ENCODE data around the gene CARD11.

Gene CARD11

GRCh38 chr7:3005257-3005656 lies 38.4 kb downstream of the CARD11 start:
- Histone ChIP-seq H3K9me3 (ENCODE audit: control extremely low read depth in 1 of 5, control insufficient read depth in 4 of 5, insufficient read depth in 2 of 5, low read depth in 1 of 5, low read length in 4 of 5) (no peaks in the 10 kb centered on the region), H3K27me3 (replicated peaks in 2 of 5; ENCODE audit: control insufficient read depth in 4 of 5, insufficient read depth in 5 of 5, low read length in 4 of 5) (no peaks in the 10 kb centered on the region), H3K27ac (ENCODE audit: insufficient read depth in 1 of 2, low read depth in 1 of 2, low read length in 2 of 2, poor library complexity in 1 of 2, severe bottlenecking in 2 of 2) (no peak overlapping the region), H3K36me3 (ENCODE audit: control insufficient read depth in 4 of 4, insufficient read depth in 4 of 4, low read length in 3 of 4) (no peaks in the 10 kb centered on the region), H3K4me3 (ENCODE audit: control insufficient read depth in 1 of 7, extremely low read depth in 1 of 7, insufficient read depth in 4 of 7, low read depth in 2 of 7, low read length in 6 of 7) (no peak overlapping the region), H3K4me1 (ENCODE audit: control extremely low read depth in 1 of 4, control insufficient read depth in 4 of 4, insufficient read depth in 4 of 4, low read length in 3 of 4) (no peaks in the 10 kb centered on the region)
- DNase-seq: no peak
- ChIA-PET POLR2A (no interaction called here), CTCF (no interaction called here)
- 100% methylated on average over 1 of the region's 3 CpGs for WGBS (ENCODE audit: insufficient coverage)

GRCh38 chr7:3003936-3004335 lies 39.7 kb downstream of the CARD11 start:
- Histone ChIP-seq H3K4me1 (ENCODE audit: control extremely low read depth in 1 of 4, control insufficient read depth in 4 of 4, insufficient read depth in 4 of 4, low read length in 3 of 4) (no peaks in the 10 kb centered on the region), H3K36me3 (ENCODE audit: control insufficient read depth in 4 of 4, insufficient read depth in 4 of 4, low read length in 3 of 4) (no peaks in the 10 kb centered on the region), H3K27me3 (replicated peaks in 2 of 5; ENCODE audit: control insufficient read depth in 4 of 5, insufficient read depth in 5 of 5, low read length in 4 of 5) (no peaks in the 10 kb centered on the region), H3K9me3 (ENCODE audit: control extremely low read depth in 1 of 5, control insufficient read depth in 4 of 5, insufficient read depth in 2 of 5, low read depth in 1 of 5, low read length in 4 of 5) (no peaks in the 10 kb centered on the region), H3K4me3 (ENCODE audit: control insufficient read depth in 1 of 7, extremely low read depth in 1 of 7, insufficient read depth in 4 of 7, low read depth in 2 of 7, low read length in 6 of 7) (no peak overlapping the region), H3K27ac (ENCODE audit: insufficient read depth in 1 of 2, low read depth in 1 of 2, low read length in 2 of 2, poor library complexity in 1 of 2, severe bottlenecking in 2 of 2) (no peak overlapping the region)
- ChIA-PET POLR2A (no interaction called here), CTCF (no interaction called here)
- DNase-seq: no peak
- WGBS (ENCODE audit: insufficient coverage): 82% methylated on average over 7 of the region's 13 CpGs

DNA sequence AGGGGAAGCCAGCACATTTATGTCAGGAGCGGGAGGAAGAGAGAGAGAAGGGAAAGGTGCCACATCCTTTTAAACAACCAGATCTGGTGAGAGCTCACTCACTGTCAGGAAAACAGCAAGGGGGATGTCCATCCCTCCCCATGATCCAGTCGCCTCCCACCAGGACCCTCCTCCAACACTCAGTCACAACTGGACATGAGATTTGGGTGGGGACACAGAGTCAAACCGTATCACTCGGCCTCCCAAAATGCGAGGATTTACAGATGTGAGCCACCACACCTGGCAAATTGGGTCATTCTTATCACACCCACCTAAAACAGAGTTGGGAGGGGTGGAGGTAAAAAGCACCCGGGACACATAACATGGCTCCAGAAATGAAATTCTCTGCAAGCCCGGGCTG lies 41.0 kb downstream of the CARD11 start:
- WGBS (ENCODE audit: insufficient coverage): 93% methylated on average over 5 of the region's 7 CpGs
- no peaks in the 10 kb centered on the region for H3K36me3 ChIP-seq (ENCODE audit: control insufficient read depth in 4 of 4, insufficient read depth in 4 of 4, low read length in 3 of 4)
- H3K9me3 ChIP-seq (ENCODE audit: control extremely low read depth in 1 of 5, control insufficient read depth in 4 of 5, insufficient read depth in 2 of 5, low read depth in 1 of 5, low read length in 4 of 5): no peaks in the 10 kb centered on the region
- H3K4me3 ChIP-seq (ENCODE audit: control insufficient read depth in 1 of 7, extremely low read depth in 1 of 7, insufficient read depth in 4 of 7, low read depth in 2 of 7, low read length in 6 of 7): no peak overlapping the region
- DNase-seq: no peak
- H3K4me1 ChIP-seq (ENCODE audit: control extremely low read depth in 1 of 4, control insufficient read depth in 4 of 4, insufficient read depth in 4 of 4, low read length in 3 of 4): no peaks in the 10 kb centered on the region
- ChIA-PET POLR2A (no interaction called here), CTCF (interaction anchor here (0.9 kb wide), 1 partner anchor 21 kb away, joined by 3 read pairs; no protein-coding TSS in a partner anchor)
- H3K27me3 ChIP-seq (replicated peaks in 2 of 5; ENCODE audit: control insufficient read depth in 4 of 5, insufficient read depth in 5 of 5, low read length in 4 of 5): no peaks in the 10 kb centered on the region
- no peak overlapping the region for H3K27ac ChIP-seq (ENCODE audit: insufficient read depth in 1 of 2, low read depth in 1 of 2, low read length in 2 of 2, poor library complexity in 1 of 2, severe bottlenecking in 2 of 2)

GRCh38 chr7:3000566-3000965 lies 43.1 kb downstream of the CARD11 start:
- Histone ChIP-seq H3K27ac (ENCODE audit: insufficient read depth in 1 of 2, low read depth in 1 of 2, low read length in 2 of 2, poor library complexity in 1 of 2, severe bottlenecking in 2 of 2) (no peak overlapping the region), H3K9me3 (ENCODE audit: control extremely low read depth in 1 of 5, control insufficient read depth in 4 of 5, insufficient read depth in 2 of 5, low read depth in 1 of 5, low read length in 4 of 5) (peaks cover 0 to 4% (median 2%) of the 10 kb centered on the region in 5 experiments), H3K4me1 (ENCODE audit: control extremely low read depth in 1 of 4, control insufficient read depth in 4 of 4, insufficient read depth in 4 of 4, low read length in 3 of 4) (no peaks in the 10 kb centered on the region), H3K4me3 (ENCODE audit: control insufficient read depth in 1 of 7, extremely low read depth in 1 of 7, insufficient read depth in 4 of 7, low read depth in 2 of 7, low read length in 6 of 7) (no peak overlapping the region), H3K36me3 (ENCODE audit: control insufficient read depth in 4 of 4, insufficient read depth in 4 of 4, low read length in 3 of 4) (no peaks in the 10 kb centered on the region), H3K27me3 (replicated peaks in 2 of 5; ENCODE audit: control insufficient read depth in 4 of 5, insufficient read depth in 5 of 5, low read length in 4 of 5) (no peaks in the 10 kb centered on the region)
- ChIA-PET POLR2A (no interaction called here), CTCF (interaction anchor here (0.6 kb wide), 1 partner anchor 1279 kb away, joined by 3 read pairs; no protein-coding TSS in a partner anchor)
- DNase-seq: no peak
- 96% methylated on average over 7 of the region's 8 CpGs for WGBS (ENCODE audit: insufficient coverage)

GRCh38 chr7:2999078-2999500 lies 44.6 kb downstream of the CARD11 start:
- Histone ChIP-seq H3K27ac (ENCODE audit: insufficient read depth in 1 of 2, low read depth in 1 of 2, low read length in 2 of 2, poor library complexity in 1 of 2, severe bottlenecking in 2 of 2) (no peak overlapping the region), H3K36me3 (ENCODE audit: control insufficient read depth in 4 of 4, insufficient read depth in 4 of 4, low read length in 3 of 4) (peaks cover 0 to 3% (median 0%) of the 10 kb centered on the region in 4 experiments), H3K4me3 (ENCODE audit: control insufficient read depth in 1 of 7, extremely low read depth in 1 of 7, insufficient read depth in 4 of 7, low read depth in 2 of 7, low read length in 6 of 7) (no peak overlapping the region), H3K27me3 (replicated peaks in 2 of 5; ENCODE audit: control insufficient read depth in 4 of 5, insufficient read depth in 5 of 5, low read length in 4 of 5) (no peaks in the 10 kb centered on the region), H3K9me3 (ENCODE audit: control extremely low read depth in 1 of 5, control insufficient read depth in 4 of 5, insufficient read depth in 2 of 5, low read depth in 1 of 5, low read length in 4 of 5) (peaks cover 0 to 14% (median 4%) of the 10 kb centered on the region in 5 experiments), H3K4me1 (ENCODE audit: control extremely low read depth in 1 of 4, control insufficient read depth in 4 of 4, insufficient read depth in 4 of 4, low read length in 3 of 4) (no peaks in the 10 kb centered on the region)
- ChIA-PET POLR2A (interaction anchor here (0.6 kb wide), 1 partner anchor 153 kb away, joined by 5 read pairs; no protein-coding TSS in a partner anchor), CTCF (interaction anchor here (1.7 kb wide), 1 partner anchor 9 kb away, joined by 4 read pairs; no protein-coding TSS in a partner anchor)
- WGBS (ENCODE audit: insufficient coverage): 98% methylated on average over 6 of the region's 8 CpGs
- no peak for DNase-seq

GRCh38 chr7:2997014-2997413 lies 46.7 kb downstream of the CARD11 start:
- CTCF ChIA-PET: interaction anchor here (1.8 to 1.9 kb wide), 2 partner anchors 33 to 63 kb away, joined by 4 read pairs; no protein-coding TSS in a partner anchor
- H3K36me3 ChIP-seq (ENCODE audit: control insufficient read depth in 4 of 4, insufficient read depth in 4 of 4, low read length in 3 of 4): peaks cover 0 to 3% (median 0%) of the 10 kb centered on the region in 4 experiments

DNA sequence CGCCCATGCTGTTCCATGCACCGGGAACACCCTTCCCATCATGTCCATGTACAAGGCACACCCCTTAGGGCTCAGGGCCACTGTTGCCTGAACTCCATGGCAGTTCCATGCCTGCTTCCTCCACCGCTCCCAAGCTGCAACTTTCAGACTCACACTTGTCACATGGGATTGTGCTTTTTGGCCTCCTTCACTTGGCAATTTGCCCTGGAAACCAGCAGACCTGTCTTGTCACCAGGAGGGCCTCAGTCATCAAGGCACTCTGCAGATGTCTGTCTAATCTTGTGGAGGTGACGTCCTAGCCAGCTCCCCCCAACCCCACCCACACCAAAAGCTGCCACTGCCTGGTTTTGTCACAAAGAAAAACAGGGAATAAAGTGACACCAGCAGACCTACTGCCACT lies 47.5 kb downstream of the CARD11 start:
- Histone ChIP-seq H3K4me3 (ENCODE audit: control insufficient read depth in 1 of 7, extremely low read depth in 1 of 7, insufficient read depth in 4 of 7, low read depth in 2 of 7, low read length in 6 of 7) (no peak overlapping the region), H3K27me3 (replicated peaks in 2 of 5; ENCODE audit: control insufficient read depth in 4 of 5, insufficient read depth in 5 of 5, low read length in 4 of 5) (no peaks in the 10 kb centered on the region), H3K36me3 (ENCODE audit: control insufficient read depth in 4 of 4, insufficient read depth in 4 of 4, low read length in 3 of 4) (peaks cover 0 to 3% (median 0%) of the 10 kb centered on the region in 4 experiments), H3K4me1 (ENCODE audit: control extremely low read depth in 1 of 4, control insufficient read depth in 4 of 4, insufficient read depth in 4 of 4, low read length in 3 of 4) (no peaks in the 10 kb centered on the region), H3K9me3 (ENCODE audit: control extremely low read depth in 1 of 5, control insufficient read depth in 4 of 5, insufficient read depth in 2 of 5, low read depth in 1 of 5, low read length in 4 of 5) (peaks cover 3 to 23% (median 7%) of the 10 kb centered on the region in 5 experiments), H3K27ac (ENCODE audit: insufficient read depth in 1 of 2, low read depth in 1 of 2, low read length in 2 of 2, poor library complexity in 1 of 2, severe bottlenecking in 2 of 2) (no peak overlapping the region)
- 95% methylated on average over 4 of the region's 4 CpGs for WGBS (ENCODE audit: insufficient coverage)
- no peak for DNase-seq
- CTCF ChIA-PET: interaction anchor here (1.0 kb wide), 1 partner anchor 10 kb away, joined by 3 read pairs; no protein-coding TSS in a partner anchor
- POLR2A ChIA-PET: interaction anchor here (0.6 kb wide), 1 partner anchor 151 kb away, joined by 4 read pairs; no protein-coding TSS in a partner anchor

More at GRCh38 chr7:2997014-2997413, 46.7 kb downstream of the CARD11 start:
- H3K9me3 ChIP-seq (ENCODE audit: control extremely low read depth in 1 of 5, control insufficient read depth in 4 of 5, insufficient read depth in 2 of 5, low read depth in 1 of 5, low read length in 4 of 5): peaks cover 0 to 15% (median 4%) of the 10 kb centered on the region in 5 experiments
- no peaks in the 10 kb centered on the region for H3K4me1 ChIP-seq (ENCODE audit: control extremely low read depth in 1 of 4, control insufficient read depth in 4 of 4, insufficient read depth in 4 of 4, low read length in 3 of 4)
- H3K27me3 ChIP-seq (replicated peaks in 2 of 5; ENCODE audit: control insufficient read depth in 4 of 5, insufficient read depth in 5 of 5, low read length in 4 of 5): no peaks in the 10 kb centered on the region
- no peak overlapping the region for H3K4me3 ChIP-seq (ENCODE audit: control insufficient read depth in 1 of 7, extremely low read depth in 1 of 7, insufficient read depth in 4 of 7, low read depth in 2 of 7, low read length in 6 of 7)
- POLR2A ChIA-PET: no interaction called here
- H3K27ac ChIP-seq (ENCODE audit: insufficient read depth in 1 of 2, low read depth in 1 of 2, low read length in 2 of 2, poor library complexity in 1 of 2, severe bottlenecking in 2 of 2): no peak overlapping the region
- DNase-seq: no peak
- WGBS (ENCODE audit: insufficient coverage): 93% methylated on average over 9 of the region's 10 CpGs

Measured in common myeloid progenitor, CD34-positive (primary cell).